DOHH2 (cell line): ENCODE measurements around the gene CMSS1.

Source experiments
- EZH2phosphoT487 ChIP-seq: fragments of 200-600 bp; sonication (generic); IDR thresholded peaks from 2 replicates; pipeline ENCODE4 v1.6.1; 2017; ENCODE audit warnings: borderline replicate concordance, mild to moderate bottlenecking, antibody characterized with exemption, low read length, moderate library complexity, mixed read lengths
- TF ChIP-seq, protein P1 (sequence below): fragments of 200-600 bp; sonication (generic); IDR thresholded peaks from one replicate; pipeline ENCODE4 v1.5.1; 2014; ENCODE audit warnings: antibody characterized with exemption, mild to moderate bottlenecking, low read depth, low read length; ENCODE audit not compliant: poor library complexity, severe bottlenecking

DNA sequence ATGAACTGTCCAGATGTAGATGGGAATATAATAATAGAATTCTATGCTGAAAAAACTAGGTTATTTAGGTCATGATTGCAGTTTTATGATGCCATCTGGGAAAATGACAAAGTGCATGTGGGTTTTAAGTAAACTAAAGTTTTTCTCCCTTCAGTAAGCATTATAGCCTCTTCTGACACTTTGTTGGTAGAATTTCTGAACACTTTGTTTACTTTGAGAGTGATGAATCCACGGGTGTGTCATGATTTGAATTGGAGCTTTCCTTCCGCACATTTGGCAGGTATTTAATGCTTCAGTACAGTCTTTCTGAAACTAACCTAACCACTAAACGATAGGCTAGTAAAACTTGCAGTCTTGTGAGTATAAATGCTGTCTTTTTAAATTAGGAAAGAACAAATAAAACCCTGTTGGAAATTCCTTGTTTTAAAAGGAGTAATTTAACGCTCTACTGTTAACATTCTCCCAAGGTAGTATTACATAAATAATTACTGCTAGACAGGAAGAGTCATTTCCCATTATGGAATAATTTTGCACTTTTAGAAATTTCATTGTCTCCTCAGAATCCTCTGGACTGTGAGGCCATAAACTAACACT lies 289.7 kb downstream of the CMSS1 start:
- TF ChIP-seq, protein P1, sequence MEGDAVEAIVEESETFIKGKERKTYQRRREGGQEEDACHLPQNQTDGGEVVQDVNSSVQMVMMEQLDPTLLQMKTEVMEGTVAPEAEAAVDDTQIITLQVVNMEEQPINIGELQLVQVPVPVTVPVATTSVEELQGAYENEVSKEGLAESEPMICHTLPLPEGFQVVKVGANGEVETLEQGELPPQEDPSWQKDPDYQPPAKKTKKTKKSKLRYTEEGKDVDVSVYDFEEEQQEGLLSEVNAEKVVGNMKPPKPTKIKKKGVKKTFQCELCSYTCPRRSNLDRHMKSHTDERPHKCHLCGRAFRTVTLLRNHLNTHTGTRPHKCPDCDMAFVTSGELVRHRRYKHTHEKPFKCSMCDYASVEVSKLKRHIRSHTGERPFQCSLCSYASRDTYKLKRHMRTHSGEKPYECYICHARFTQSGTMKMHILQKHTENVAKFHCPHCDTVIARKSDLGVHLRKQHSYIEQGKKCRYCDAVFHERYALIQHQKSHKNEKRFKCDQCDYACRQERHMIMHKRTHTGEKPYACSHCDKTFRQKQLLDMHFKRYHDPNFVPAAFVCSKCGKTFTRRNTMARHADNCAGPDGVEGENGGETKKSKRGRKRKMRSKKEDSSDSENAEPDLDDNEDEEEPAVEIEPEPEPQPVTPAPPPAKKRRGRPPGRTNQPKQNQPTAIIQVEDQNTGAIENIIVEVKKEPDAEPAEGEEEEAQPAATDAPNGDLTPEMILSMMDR: no peak
- TF ChIP-seq EZH2phosphoT487: no peak
